KBM-7 (cell line): Measurements from ENCODE around the gene BICD2.

Source experiments
- DNase-seq: peaks from one replicate; pipeline ENCODE4 v3.0.0-alpha.2; 2015
- in situ Hi-C: fragments of 300-500 bp; cut with MboI; formaldehyde crosslinking; loops from 2 replicates; pipeline ENCODE4 v1.14.3; 2020; ENCODE audit warnings: low sequenced_read_pairs, low pct_unique_long_range_greater_than_20kb, mixed read lengths

BICD2 gene

DNA sequence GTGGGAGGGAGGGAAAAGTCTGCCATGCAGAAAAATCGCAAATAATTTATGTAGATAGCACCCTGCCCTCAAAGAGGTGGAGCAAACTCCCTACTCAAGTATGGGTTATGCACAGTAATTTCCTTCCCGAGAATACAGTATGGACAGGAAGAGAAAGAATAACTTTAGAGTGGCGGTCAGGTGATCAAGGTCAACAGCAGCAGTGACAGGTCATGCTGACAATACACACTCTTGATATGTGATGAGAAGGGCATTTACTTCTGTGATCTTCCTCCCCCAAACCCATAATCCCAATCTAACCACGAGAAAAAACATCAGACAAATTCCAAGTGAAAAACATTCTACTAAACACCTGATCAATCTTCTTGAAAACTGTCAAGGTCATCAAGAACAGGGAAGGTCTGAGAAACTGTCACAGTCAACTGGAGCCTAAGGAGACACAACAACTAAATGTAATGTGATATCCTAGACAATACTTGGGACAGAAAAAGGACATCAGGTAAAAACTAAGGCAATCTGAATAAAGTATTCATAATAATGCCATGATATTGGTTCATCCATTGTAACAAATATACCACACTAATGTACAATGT is 11.7 kb downstream of the BICD2 start:
- in situ Hi-C loops = no loop called here

DNA sequence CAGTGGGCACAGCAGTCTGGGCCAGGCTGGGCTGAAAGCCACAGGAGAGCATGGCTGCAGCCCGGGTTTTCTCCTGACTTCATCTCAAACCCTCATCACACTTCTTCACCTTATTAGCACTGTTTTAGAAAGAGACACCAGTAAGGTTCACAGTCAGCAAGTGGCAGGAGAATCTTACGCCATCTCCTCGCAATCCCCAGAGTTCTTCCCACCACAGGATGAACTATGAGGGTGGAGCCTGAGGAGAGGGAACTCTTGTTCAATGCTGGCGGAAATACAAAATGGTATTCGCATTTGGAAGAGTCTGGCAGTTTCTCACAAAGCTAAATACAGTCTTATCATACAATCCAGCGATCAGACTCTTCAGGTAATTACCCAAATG is 14.7 kb downstream of the BICD2 start:
- DNase-seq = no peak
- in situ Hi-C loops = no loop called here

More for the DNA sequence above, 11.7 kb downstream of the BICD2 start:
- no peak for DNase-seq

DNA sequence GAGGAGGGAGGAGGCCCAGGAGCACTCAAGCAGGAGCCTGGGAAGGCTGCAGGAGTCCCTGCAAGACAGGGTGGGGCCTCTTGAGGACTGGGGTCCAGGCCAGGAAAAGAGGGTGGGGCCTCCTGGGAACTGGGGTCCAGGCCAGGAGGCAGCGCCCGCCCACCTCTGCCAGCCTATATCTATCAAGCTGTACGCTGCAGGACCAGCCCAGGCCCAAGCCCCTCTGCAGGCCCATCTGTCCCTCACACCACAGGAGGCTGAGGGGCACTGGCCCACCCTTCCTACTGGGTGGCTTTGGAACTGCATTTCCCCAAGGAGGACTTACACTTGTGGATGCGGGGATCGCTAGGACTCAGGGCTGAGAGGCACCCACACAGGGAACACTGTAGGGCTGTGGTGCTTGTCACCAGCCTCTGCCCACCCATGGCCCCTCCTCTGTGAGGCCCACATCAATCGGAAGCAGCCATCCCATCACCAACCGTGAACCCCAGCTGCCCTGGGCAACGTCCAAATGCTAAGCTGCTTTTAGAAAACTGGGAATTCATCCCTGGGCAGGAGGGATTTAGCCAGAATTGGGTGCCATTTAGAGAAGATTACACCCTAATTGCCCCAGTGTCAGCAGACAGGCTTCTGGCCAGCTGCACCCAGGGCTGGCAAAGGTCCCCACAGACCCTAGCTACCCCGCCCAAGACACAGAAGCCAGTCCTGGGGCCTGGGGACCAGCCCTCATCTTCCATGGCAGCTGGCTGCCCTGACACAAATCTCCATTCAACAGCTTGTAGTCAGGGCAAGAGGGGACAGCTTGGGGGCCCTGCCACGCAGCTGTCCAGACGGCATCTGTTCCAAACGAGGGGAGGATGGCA is 15.3 kb downstream of the BICD2 start:
- in situ Hi-C loops = no loop called here

DNA sequence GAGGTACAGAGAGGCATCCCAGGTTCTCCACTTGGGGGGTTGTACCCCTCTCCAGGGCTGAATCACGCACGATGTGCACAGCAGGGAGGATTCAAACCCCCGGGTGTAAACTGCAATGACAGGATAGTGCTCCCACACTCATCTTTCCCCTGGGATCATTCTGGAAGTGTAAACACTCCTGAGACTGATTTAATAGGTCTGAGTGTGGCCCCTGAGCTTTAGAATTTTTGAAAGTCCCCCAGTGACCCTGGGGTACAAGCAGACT is 16.5 kb downstream of the BICD2 start:
- in situ Hi-C loops = no loop called here

More for the DNA sequence above, 15.3 kb downstream of the BICD2 start:
- DNase-seq = no peak

DNA sequence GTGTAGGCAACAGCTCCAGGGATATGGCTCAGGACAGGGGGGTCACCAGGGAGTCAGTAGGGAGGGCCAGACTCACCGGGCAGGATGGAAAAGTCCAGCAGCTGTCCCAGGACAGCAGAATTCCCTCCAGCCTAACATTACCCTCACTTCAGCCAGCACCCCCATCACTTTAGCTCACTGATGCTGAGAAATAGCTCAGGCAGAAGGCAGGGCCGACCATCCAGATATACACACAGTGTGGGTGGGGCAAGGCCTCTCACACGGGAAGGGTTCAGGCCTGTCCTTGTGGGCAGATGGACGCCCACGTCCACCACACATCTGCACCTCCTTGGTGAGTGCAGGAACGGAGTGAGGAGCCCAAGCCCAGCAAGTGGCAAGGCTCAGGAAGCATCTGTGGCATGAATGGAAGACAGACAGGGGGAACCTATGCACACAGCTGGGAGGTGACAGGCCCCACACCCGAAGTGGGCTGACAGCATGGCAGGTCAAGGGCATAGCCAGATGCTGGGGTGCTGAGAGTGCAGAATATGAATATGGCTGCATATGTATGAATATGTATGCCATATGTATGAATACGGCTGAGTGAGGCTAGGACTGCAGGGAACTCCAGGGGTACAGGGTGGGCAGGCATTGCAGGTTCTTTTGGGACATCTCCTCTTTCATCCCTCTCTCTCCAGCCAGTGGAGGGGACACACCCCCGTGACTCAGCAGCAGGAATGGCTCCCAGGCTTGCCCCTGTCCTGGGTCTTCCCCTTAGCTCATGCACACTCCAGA is 17.0 kb downstream of the BICD2 start:
- in situ Hi-C loops = no loop called here
- DNase-seq = no peak

More for the DNA sequence above, 16.5 kb downstream of the BICD2 start:
- no peak for DNase-seq

DNA sequence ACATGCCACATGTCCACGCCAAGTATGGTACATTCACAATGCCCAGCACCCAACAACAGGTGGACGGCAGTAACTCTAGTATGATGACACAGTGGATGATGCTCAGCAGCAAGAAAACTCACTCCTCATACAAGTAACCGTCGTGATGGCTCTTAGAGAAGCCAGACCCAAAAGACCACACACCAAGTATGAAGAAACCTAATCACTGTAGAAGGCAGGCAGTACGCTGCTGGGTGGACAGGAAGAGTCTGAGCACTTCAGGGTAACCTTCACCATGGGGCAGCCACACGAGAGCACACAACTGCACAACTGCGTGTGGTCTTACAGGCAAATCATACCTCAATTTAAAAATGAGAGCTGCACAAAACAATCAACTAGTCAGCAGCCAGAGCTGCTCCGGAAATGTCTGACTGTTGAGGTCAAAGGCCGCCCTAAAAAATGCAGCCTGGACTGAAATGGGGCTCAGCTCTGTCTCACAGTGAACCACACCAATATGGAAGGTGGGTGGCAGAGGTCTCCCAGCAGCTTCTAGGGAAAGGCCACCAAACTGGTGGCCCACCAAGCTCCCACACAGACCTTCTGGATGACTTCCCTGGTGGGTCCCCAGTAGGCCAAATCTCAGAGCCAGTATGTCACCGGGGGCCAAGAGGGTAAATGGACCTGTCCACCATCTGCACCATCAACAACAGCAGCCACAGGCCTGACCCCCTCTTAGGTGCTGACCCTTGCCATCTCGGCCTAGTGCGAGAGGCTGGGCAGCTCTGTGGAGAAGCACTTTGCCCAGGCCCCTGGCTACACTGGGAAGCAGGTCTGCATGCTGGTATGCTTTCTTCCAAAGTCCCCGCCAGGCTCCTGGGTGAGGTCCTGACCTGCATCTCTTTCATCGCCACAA is 17.8 kb downstream of the BICD2 start:
- no peak for DNase-seq
- in situ Hi-C loops = no loop called here

DNA sequence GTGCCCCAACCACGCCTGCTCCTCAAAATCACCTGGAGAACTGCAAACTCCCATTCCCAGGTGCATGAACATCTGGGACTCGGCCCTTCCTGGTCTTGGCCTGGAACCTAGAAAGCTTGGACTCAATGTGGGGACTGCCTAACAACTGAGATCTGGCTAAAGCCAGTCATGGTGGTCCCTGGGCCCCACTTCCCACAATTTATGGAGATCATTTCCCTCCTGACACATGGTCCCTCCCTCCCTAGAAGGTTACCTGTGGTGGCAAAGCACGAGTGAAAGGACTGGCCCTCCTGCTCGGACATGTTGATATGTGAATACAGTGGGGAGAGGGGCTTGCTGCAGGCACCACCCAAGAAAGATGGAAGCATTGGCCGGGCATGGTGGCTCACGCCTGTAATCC is 18.8 kb downstream of the BICD2 start:
- no peak for DNase-seq
- in situ Hi-C loops = no loop called here

DNA sequence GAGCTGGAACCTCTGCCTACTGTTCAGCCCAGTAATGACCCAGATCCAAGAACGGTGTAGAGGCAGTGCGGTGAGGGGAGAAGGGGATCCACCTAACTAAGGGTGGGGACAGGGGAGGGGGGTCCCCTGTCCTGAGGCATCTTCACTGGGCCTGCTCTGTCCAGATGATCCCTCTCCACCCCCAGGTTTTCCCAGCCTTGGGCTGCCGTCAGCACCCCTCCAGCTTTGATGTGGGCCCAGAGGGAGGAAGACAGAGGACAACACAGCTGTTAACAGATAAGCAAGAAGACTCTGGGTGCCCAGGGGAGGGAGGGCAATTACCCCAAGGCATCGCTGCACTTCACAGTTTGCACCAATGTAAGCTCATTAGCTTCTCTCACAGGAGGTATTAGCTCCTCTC is 19.3 kb downstream of the BICD2 start:
- in situ Hi-C loops = no loop called here
- no peak for DNase-seq

DNA sequence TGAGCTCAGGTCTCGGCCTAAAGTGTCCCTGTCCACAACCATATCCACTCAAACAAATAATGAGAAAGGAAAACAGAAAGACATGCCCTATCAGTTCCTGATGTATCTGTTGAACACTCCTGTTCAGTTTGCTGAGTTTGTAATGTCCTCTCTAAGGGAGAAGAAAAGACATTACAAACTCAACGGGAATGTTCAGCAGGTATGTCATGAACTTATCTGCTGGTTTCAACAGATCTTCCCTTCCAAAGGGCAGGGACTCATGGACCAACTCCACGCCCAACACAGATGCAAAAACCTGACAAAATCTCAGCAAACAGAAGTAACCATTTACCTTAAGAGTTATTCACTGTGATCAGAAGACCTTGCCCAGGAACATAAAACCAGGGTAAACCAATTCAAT is 23.7 kb downstream of the BICD2 start:
- in situ Hi-C loops = no loop called here
- no peak for DNase-seq

DNA sequence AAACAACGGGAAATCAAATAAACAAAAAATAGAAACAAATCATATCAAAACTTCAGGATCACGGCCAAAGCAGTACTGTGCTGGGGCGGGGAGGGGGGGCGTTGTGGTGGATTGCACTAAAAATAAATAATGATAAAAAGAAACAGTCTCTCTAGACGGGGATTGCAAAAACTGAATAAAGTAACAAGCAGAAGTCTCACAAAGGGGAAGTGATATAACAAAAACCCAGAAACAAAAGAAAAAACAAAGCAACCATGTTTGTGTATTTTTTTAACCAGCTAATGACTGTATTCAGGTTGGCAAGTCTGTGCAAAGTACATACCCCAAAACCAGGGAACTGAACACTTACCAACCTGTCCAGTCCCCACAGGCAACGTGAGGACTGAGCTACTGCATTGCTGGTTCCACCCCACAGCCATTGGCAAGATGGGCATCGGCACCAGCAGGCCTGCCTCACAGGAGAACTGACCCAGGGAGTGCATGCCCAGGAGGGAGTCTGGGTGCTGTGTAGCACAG is 24.1 kb downstream of the BICD2 start:
- peak; percentile 57 for DNase-seq
- in situ Hi-C loops = no loop called here

DNA sequence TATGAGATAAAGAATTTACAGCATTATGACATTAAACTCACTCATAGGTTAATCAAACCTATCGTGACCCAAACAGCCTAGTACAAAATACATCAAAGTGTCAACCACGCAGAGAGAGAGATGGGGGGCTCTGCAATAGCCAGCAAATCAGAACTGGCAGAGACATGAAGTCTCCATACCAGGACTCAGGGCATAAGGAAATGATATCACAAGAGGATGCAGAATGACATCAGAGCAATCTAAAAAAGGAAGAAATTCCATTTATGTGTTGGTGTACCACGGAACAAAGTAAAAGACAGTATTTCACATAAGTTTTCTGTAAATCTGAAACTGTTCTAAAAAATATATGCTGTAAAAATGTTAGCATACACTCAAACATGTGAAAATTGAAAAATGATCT is 24.6 kb downstream of the BICD2 start:
- no peak for DNase-seq
- in situ Hi-C loops = no loop called here

DNA sequence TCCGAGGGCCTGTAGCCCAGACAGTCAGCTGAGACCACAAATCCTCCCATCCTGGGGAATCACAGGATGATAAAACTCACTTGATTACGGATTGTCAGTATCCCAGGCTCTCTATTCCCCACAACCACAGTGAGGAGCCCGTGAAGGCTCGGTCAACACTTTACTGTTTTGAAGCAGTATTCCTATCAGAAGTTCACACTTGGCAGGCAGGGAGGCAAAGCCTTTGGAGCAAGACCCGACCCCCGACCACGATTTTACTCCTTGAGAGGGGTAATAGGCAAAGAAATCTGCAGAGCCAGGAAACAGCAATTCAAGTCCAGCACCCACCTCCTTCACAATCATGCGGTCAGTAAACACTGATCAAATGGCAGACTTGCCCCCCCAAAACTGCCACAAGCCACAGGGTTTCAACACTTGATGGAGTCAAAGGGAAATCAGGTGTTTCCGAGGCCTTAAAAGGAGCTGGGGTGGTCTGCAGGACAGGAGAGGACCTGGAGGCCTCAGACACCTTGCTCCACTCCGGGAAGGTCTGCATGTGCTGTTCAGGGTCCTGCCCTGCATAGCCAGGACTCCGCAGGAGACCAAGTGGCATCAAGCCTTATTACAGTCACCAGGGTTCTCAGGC is 25.2 kb downstream of the BICD2 start:
- no peak for DNase-seq
- in situ Hi-C loops = no loop called here

DNA sequence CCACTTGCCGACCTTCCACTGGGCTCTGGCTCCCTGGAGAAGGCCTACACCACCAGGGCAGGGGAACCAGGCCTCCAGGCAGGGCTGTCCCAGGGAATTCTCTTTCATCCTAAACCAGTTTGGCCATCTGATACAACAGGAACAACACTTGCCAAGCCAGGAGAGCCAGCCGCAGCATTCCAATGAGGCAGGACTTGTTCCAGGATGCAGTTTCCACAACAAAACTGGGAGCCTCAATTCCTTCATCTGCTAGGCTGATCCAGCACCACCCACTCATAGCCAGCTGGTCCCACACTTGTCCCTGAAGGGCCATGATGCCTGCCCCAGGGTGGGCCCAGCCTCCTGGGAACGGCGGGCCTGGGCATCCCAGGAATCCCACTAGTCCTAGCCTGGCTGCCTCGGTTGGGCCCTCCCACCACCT is 26.0 kb downstream of the BICD2 start:
- in situ Hi-C loops = no loop called here

DNA sequence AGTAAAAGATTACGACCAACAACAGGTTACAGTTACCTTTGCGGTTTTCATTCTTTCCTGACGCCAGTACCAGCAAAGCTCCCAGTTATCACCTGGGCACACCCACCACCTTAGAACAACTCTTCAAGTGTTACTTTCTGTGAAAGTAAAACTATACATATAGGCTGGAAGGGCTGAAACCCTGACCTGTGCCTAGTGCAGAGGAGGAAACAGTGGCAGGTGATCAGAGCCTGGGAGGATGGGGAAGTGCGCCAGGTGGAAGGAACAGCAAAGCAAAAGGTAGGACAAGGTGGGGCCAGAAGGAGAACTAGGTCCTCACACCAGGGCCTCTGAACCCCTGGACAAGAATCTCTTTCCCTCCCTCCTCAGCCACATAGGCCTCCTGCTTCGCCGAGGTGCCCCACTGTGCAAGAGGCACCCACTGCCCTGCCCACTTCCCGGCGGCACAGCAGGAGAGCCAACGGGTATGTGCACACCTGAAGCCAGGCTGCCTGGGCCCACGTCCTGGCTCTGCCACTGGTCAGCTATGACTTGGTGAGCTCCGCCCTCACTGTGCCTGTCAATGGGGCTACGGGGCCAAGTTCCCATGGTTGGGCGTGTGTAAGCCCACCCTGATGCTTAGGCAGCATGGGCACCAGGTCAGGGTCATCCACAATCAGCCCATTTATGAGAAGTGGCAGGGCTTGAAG is 26.9 kb downstream of the BICD2 start:
- no peak for DNase-seq
- in situ Hi-C loops = no loop called here

More for the DNA sequence above, 26.0 kb downstream of the BICD2 start:
- DNase-seq = no peak

DNA sequence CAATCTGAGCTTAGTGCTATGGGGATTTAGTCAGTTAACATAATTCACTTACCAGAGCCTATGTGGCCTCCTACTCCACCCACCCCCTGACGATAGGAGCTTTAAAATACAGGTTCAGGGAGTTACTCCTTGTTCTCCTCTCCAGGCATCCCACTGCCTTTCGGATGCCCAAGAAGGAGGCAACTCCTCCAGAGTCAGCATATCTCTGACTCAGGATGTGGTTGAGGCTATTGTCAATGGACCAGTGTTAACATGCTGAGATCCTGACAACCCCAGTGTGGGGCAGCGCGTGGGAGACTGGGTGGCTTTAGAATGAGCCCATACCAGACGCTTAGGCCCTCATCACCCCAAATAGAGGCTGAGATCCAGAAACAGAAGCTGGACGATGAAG is 27.4 kb downstream of the BICD2 start:
- DNase-seq = no peak
- in situ Hi-C loops = no loop called here

DNA sequence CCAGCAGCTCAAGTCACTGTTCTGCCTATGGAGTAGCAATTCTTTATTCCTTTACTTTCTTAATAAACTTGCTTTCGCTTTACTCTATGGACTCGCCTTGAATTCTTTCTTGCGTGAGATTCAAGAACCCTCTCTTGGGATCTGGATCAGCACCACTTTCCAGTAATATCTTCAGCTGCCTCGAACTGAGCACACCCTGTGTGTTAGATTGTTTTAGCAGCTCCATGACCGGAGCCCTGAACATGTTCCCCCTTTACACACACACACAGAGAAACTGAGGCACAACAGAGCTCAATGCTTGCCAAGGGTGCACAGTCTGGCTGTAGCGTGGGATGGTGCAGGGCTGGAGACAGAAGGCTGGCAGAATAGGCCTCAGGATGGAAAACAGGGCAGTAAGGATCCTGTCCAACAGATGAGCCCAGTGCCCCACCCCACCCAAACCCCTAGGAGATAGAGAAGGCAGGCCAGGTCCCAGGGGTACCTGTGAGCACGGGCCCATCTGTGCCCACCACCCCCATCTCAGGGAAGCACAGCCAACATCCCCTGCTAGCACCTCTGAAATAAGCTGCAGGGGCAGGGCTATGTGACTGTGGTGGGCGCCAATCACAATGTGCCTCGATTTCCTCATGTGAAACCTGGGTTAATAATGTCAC is 27.9 kb downstream of the BICD2 start:
- no peak for DNase-seq
- in situ Hi-C loops = no loop called here

DNA sequence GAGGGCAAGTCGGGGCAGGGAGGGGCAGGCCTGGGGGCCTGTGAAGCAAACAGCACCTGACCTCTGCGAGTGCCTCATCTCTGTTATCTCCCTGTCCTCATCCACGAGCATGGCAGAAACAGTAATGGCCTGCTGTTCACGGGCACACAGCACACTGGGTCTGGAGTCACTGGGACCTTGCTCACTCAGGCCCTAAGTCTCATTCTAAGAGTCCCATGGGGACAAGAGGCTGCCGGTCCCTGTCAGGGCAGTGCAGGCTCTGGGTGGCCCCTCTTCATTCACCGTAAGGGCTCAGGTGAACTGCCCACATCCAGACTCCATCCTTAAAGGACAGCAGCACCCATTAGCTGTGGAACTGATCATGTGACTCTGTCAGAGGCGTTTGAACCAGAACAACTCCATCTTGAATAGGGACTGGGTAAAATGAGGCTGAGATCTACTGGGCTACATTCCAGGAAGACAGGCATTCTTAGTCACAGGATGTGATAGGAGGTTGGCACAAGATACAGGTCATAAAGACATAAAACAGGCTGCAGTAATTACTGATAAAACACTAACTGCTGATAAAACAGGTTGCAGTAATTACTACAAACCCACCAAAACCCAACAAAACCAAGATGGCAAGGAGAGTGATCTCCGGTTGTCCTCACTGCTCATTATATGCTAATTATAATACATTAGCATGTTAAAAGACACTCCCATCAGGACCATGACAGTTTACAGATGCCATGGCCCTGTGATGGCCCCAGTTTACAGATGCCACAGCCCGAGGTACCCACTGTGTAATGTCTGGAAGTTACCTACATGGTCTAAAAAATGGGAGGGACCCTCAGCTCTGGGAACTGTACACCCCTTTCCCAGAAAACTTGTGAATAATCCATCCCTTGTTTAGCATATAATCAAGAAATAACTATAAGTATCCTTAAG is 28.7 kb downstream of the BICD2 start:
- in situ Hi-C loops = no loop called here

More for the DNA sequence above, 28.7 kb downstream of the BICD2 start:
- DNase-seq = no peak
